Muscle layer of duodenum (tissue), 2 donors: ENCODE data around the gene TGFBRAP1.

Experiments
- H3K27ac ChIP-seq: one replicate; pipeline ENCODE4 v1.7.0; 2013; ENCODE audit warnings: mild to moderate bottlenecking, low read length
- H3K27me3 ChIP-seq: one replicate; pipeline ENCODE4 v1.7.0; 2013; ENCODE audit warnings: low read depth, mild to moderate bottlenecking, control low read depth, low read length
- H3K36me3 ChIP-seq, 2 donors: one replicate each; pipeline ENCODE4 v1.7.0; 2013; ENCODE audit warnings: low read length in 2 of 2, control low read depth in 1 of 2, mild to moderate bottlenecking in 1 of 2; ENCODE audit not compliant: insufficient read depth in 2 of 2, control insufficient read depth in 1 of 2
- H3K4me1 ChIP-seq, 2 donors: one replicate each; pipeline ENCODE4 v1.7.0; 2013; ENCODE audit warnings: low read length in 2 of 2, mild to moderate bottlenecking in 2 of 2, control low read depth in 1 of 2, moderate library complexity in 1 of 2; ENCODE audit not compliant: insufficient read depth in 2 of 2, control insufficient read depth in 1 of 2
- H3K4me3 ChIP-seq, 2 donors: one replicate each; pipeline ENCODE4 v1.7.0; 2013; ENCODE audit warnings: low read length in 2 of 2, low read depth in 1 of 2, mild to moderate bottlenecking in 1 of 2
- H3K9me3 ChIP-seq, 2 donors: one replicate each; pipeline ENCODE4 v1.7.0; 2013; ENCODE audit warnings: low read length in 2 of 2, control low read depth in 1 of 2, mild to moderate bottlenecking in 1 of 2; ENCODE audit not compliant: control insufficient read depth in 1 of 2
- donor health status: healthy.

The TGFBRAP1 gene

GRCh38 chr2:105325389-105325963, 4.1 kb downstream of the TGFBRAP1 start:
- Histone ChIP-seq H3K4me3 (no peak overlapping the region), H3K4me1 (peaks cover 0 to 18% of the 10 kb centered on the region in 2 donors), H3K27me3 (no peaks in the 10 kb centered on the region), H3K9me3 (no peaks in the 10 kb centered on the region), H3K27ac (no peak overlapping the region), H3K36me3 (peaks cover 0 to 9% of the 10 kb centered on the region in 2 donors)

DNA sequence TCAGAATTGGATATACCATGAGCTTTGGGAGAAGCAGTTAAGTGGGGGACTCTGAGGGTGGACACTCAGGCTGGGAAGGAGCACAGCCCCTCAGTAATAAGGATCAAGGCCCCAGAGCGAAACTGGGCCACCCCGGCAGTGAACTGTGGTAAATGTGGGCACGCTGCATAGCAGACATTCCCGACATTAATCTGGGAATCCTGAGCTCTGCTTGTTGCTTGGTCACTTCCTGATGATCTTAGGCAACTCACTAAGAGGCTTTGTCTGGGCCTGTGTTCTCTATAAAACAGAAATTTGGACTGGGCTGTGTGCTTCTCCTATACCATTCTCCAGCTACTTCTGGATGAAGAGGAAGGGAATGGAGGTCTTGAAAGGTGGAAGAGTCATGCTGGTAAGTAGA, 4.8 kb downstream of the TGFBRAP1 start:
- H3K27me3 ChIP-seq: no peaks in the 10 kb centered on the region
- no peak overlapping the region for H3K27ac ChIP-seq
- H3K4me3 ChIP-seq: no peak overlapping the region
- H3K36me3 ChIP-seq: peaks cover 0 to 9% of the 10 kb centered on the region in 2 donors
- no peaks in the 10 kb centered on the region for H3K9me3 ChIP-seq
- peaks cover 0 to 13% of the 10 kb centered on the region in 2 donors for H3K4me1 ChIP-seq

- H3K27ac ChIP-seq: no peak overlapping the region
Measured at GRCh38 chr2:105324101-105324500, 5.4 kb downstream of the TGFBRAP1 start.

GRCh38 chr2:105323111-105323510, 6.4 kb downstream of the TGFBRAP1 start:
- Histone ChIP-seq H3K4me3 (no peak overlapping the region), H3K27me3 (no peaks in the 10 kb centered on the region), H3K27ac (no peak overlapping the region), H3K36me3 (peaks cover 0 to 9% of the 10 kb centered on the region in 2 donors), H3K9me3 (no peaks in the 10 kb centered on the region), H3K4me1 (peaks cover 0 to 3% of the 10 kb centered on the region in 2 donors)

More at GRCh38 chr2:105324101-105324500, 5.4 kb downstream of the TGFBRAP1 start:
- no peak overlapping the region for H3K4me3 ChIP-seq
- H3K9me3 ChIP-seq: no peaks in the 10 kb centered on the region
- no peaks in the 10 kb centered on the region for H3K27me3 ChIP-seq
- peaks cover 0 to 13% of the 10 kb centered on the region in 2 donors for H3K4me1 ChIP-seq
- peaks cover 0 to 9% of the 10 kb centered on the region in 2 donors for H3K36me3 ChIP-seq

DNA sequence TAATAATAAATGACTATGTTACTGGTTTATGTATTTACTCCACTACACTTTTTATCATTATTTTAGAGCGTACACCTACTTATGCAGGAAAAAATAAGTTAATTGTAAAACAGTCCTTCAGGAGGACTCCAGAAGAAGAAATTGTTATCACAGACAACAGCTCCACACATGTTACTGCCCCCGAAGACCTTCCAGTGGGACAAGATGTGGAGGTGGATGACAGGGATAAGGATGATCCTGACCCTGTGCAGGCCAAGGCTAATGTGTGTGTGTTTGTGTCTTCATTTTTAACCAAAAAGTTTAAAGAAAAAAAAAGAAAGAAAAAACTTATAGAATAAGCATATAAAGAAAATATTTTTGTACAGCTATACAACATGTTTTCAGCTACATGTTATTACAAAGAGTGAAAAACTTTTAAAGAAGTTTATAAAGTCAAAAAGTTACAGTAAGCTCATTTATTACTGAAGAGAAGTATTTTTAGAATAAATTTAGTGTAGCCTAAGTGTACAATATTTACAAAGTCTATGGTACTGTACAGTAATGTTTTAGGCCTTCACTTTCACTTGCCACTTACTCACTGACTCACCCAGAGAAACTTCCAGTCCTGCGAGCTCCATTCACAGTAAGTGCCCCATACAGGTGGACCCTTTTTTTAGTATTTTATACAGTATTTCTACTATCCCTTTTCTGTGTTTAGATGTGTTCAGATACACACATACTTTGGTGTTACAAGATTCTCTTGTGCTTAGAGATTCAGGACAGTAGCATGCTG, 7.5 kb downstream of the TGFBRAP1 start:
- Histone ChIP-seq H3K4me3 (no peak overlapping the region), H3K4me1 (no peaks in the 10 kb centered on the region), H3K27me3 (no peaks in the 10 kb centered on the region), H3K27ac (no peak overlapping the region), H3K36me3 (peaks cover 0 to 9% of the 10 kb centered on the region in 2 donors), H3K9me3 (no peaks in the 10 kb centered on the region)

DNA sequence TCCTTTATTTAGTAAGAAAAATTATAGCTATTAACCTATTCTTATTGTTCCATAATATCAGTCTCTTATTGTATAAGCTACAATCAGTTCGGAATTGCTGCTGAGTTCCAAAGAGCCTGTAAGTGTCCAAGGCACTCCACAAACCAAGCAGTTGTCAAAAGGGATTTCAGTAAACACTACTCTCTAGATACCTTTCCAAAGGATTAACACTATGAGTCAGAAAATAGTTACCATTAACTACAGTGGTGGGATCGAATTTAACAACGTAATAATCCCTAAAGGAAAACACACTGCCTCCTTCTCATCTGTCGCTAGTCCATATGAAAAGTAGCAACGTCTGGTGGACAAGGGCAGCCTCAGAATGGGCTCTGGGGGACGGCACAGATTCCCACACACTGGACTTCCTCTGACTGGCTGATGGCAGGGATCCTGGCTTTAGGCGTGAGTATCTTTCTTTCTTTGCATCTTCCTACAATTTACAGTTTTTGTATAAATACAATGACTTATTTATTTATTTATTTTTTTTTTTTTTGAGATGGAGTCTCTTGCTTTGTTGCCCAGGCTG, 8.8 kb downstream of the TGFBRAP1 start:
- H3K36me3 ChIP-seq: peaks cover 0 to 9% of the 10 kb centered on the region in 2 donors
- H3K4me3 ChIP-seq: no peak overlapping the region
- H3K27me3 ChIP-seq: no peaks in the 10 kb centered on the region
- H3K4me1 ChIP-seq: no peaks in the 10 kb centered on the region
- no peak overlapping the region for H3K27ac ChIP-seq
- H3K9me3 ChIP-seq: no peaks in the 10 kb centered on the region

DNA sequence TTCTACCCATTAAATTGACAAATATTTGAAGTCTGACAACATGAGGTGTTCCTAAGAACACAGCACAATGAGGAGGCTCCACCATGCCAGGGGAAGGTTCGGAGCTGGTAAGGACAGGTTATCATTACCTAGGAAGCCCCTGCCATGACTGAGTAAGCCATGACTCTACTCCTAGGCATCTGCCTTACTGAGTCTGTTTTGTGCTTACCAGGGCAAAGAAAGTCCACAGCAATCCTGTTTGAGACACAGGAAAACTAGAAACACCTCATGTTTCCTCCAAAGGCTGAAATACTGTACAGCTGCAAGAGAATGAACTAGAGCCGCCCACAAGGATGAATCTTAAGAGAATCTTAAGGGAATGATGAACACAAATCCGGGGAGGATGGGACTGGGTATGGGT, 11.6 kb downstream of the TGFBRAP1 start:
- no peak overlapping the region for H3K4me3 ChIP-seq
- no peaks in the 10 kb centered on the region for H3K27me3 ChIP-seq
- H3K27ac ChIP-seq: no peak overlapping the region
- H3K4me1 ChIP-seq: no peaks in the 10 kb centered on the region
- no peaks in the 10 kb centered on the region for H3K9me3 ChIP-seq
- H3K36me3 ChIP-seq: no peaks in the 10 kb centered on the region

- Histone ChIP-seq H3K9me3 (no peaks in the 10 kb centered on the region), H3K36me3 (no peaks in the 10 kb centered on the region), H3K27me3 (no peaks in the 10 kb centered on the region), H3K4me3 (no peak overlapping the region), H3K4me1 (no peaks in the 10 kb centered on the region), H3K27ac (no peak overlapping the region)
Measured at GRCh38 chr2:105315314-105315713, 14.2 kb downstream of the TGFBRAP1 start.

DNA sequence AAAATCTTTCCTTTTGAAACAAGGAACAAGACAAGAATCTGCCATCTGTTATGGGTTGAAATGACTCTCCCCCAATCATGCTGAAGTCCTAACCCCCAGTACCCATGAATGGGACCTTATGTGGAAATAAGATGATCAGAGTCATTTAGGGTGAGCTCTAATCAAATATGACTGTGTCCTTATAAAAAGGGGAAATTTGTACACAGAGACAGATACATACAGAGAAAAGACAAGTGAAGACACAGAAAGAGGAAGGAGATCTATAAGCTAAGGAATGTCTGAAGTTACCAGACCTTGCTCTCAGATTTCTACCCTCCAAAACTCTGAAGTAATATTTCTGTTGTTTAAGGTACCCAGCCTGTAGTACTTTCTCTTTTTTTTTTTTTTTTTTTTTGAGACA, 15.7 kb downstream of the TGFBRAP1 start:
- Histone ChIP-seq H3K9me3 (no peaks in the 10 kb centered on the region), H3K4me1 (no peaks in the 10 kb centered on the region), H3K36me3 (no peaks in the 10 kb centered on the region), H3K4me3 (no peak overlapping the region), H3K27me3 (no peaks in the 10 kb centered on the region), H3K27ac (no peak overlapping the region)

GRCh38 chr2:105309147-105309545, 20.4 kb downstream of the TGFBRAP1 start:
- Histone ChIP-seq H3K36me3 (peaks cover 11 to 14% of the 10 kb centered on the region in 2 donors), H3K27ac (no peak overlapping the region), H3K4me3 (no peak overlapping the region)

GRCh38 chr2:105308382-105309146, 21.0 kb downstream of the TGFBRAP1 start:
- H3K27ac ChIP-seq: no peak overlapping the region
- H3K9me3 ChIP-seq: no peaks in the 10 kb centered on the region
- H3K4me3 ChIP-seq: no peak overlapping the region
- no peaks in the 10 kb centered on the region for H3K4me1 ChIP-seq
- peaks cover 11 to 14% of the 10 kb centered on the region in 2 donors for H3K36me3 ChIP-seq
- no peaks in the 10 kb centered on the region for H3K27me3 ChIP-seq

More at GRCh38 chr2:105309147-105309545, 20.4 kb downstream of the TGFBRAP1 start:
- no peaks in the 10 kb centered on the region for H3K4me1 ChIP-seq
- H3K27me3 ChIP-seq: no peaks in the 10 kb centered on the region
- no peaks in the 10 kb centered on the region for H3K9me3 ChIP-seq
